MV-4-11 (cell line): ENCODE data around the gene PALLD.
"Not testable (repeated sequence)": the region's sequence is repeated elsewhere in the genome, so short reads cannot be mapped to it uniquely, and the experiment has no call there.

Experiments used
- DNase-seq: peaks from one replicate; lab custom pipeline; 2025; lab: John Stamatoyannopoulos, UW

Gene PALLD

DNA sequence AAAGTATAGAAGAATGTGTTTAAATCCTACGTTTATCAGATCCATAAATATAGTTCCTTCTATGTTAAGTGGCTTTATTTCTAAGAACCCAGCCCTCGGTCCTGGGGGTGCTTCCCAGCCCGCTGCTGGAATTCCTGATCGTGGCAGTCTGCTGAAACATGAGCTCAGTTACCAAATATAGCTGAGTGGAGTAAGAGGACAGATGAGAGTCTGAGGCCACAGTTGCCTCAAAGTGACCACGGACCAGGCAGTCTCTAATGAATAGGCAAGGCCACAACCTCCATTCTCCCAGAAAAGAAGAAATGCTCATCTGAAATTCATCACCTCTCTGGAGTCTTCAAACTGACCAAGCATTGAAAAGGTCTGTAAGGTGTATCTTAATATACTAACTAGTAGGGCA is at the start of gene PALLD:
PALLD (plus strand) TSS at position 219 of the 400 bp plus-strand sequence.
- peak; percentile 41 for DNase-seq

DNA sequence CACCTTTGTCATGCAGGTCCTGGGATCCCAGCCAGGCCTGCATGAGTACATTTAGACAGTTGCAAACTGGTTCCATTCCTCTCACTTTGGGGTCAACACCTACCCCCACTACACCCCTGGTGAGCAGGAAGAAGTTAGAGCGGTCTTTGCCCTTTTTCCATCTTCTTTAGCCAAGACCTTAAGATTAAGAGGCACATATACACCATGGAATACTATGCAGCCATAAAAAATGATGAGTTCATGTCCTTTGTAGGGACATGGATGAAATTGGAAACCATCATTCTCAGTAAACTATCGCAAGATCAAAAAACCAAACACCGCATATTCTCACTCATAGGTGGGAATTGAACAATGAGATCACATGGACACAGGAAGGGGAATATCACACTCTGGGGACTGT is 47.8 kb upstream of the PALLD start:
- not testable (repeated sequence) for DNase-seq

DNA sequence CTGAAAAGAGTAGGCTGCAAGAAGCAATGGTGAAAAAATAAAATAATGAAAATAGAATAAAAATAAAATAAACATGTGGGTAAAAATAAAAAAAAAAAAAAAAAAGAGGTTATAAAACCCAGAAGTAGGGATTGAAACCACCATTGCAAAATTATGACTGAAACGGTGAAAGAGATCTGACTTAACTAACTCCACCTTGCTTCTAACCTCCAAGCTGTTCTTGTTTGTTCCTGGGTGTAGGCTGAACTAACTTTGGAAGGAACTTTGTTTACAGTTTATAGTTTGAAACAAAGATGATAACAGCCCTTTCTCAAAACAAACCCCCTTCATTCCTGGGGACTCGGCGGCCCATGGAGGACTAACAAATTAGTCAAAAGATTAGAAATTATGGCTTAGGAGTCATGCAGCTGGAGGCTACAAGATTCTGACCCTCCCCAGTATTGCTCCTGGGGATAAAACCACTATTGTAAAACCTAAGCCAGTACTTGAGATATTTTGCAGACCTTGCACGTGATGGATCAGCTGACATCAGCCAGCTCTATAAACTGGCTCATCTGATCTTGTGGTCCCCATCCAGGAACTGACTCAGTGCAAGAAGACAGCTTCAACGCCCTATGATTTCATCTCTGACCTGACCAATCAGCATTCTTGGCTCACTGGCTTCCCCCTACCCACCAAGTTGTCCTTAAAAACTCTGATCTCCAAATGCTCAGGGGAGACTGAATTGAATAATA is 47.0 kb upstream of the PALLD start:
- DNase-seq = peak; percentile 40

DNA sequence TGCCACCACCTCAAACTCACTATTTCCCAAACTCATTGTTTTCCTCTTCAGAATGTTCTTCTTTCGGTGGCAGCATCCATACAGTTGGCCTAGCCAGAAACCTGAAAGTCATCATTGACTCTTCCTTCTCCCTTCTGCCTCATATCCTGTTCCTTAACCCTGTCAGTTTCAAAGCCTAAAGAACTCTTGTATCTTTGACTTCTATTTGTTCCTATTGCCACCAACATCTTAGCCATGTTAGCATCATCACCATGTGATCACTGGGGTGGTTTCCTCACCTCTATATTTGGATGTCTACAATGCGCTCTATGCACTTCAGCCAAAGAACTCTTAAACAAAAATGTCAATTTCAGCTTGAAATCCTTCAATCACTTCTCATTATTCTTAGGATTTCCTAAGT is 45.5 kb upstream of the PALLD start:
- DNase-seq = no peak

DNA sequence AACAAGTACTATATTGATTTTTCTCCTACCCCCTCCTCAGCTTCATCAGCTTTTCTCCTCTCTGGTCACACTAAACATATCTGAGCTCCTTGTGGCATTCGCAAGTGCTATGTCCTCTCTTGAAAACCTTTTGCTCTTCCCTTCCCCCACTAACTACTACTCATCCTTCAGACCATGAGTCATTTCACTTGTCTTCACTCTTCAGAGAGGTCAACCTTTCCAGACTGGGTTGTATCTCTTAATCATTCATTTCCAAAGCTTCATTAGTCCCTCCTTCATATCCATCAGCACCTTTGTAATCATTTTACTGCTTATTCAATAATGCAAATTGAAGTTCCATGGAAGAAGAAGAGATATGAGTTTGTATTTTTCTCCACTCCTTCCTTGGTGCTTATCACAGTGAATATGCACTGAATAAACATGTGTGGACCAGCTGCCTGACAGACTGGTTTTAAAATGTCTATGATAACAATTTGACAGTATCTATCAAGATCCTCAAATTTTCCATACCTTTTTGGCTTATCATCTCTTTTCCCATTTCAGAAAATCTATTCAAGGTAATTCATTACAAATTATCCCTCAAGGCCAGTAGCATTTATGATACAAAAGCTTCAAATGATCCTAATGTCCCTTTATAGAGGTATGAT is 45.0 kb upstream of the PALLD start:
- DNase-seq = peak; percentile 32

DNA sequence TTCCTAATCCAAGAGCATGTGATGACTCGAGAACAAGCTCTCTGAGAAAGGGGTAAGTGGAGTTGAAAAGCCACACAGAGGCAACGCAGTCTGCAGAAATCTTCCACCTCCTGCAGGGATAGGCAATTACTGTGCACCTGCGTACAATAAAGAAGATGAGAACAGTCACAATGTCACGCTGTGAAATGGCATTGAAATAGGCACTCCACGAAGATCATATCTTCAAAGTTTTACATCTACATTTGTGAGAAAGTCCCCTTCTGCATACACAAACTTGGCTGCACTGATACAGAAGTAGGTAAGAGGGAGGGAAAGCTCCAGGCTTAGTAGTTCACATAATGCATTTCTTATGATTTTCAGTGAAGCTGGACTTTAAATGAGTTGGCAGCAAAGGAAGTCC is 43.7 kb upstream of the PALLD start:
- no peak for DNase-seq

DNA sequence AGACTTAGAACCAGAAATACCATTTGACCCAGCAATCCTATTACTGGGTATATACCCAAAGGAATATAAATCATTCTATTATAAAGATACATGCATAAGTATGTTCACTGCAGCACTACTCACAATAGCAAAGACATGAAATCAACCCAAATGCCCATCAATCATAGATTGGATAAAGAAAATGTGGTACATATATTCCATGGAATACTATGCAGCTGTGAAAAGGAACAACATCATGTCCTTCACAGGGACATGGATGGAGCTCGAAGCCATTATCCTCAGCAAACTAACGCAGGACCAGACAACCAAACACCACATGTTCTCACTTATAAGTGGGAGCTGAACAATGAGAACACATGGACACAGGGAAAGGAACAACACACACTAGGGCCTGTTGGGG is 38.6 kb upstream of the PALLD start:
- DNase-seq = not testable (repeated sequence)

DNA sequence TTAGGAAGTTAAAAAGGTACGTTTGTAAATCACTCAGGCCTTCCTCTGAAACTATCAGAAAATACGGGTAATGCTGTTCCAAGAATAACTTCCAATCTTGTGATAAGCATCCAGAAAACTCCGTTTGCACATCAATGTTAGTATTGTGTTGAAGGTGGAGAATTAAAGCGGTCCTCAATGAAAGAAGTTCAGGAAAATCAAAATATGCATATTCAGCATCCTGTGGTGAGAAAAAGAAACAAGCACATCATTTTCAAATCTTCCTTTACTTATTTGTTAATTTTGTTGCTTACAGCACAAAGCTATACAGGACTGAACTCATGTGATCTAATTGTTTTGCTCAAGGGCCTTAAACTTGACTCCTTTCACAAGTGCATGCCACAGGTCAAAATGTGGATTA is 35.0 kb upstream of the PALLD start:
- no peak for DNase-seq

DNA sequence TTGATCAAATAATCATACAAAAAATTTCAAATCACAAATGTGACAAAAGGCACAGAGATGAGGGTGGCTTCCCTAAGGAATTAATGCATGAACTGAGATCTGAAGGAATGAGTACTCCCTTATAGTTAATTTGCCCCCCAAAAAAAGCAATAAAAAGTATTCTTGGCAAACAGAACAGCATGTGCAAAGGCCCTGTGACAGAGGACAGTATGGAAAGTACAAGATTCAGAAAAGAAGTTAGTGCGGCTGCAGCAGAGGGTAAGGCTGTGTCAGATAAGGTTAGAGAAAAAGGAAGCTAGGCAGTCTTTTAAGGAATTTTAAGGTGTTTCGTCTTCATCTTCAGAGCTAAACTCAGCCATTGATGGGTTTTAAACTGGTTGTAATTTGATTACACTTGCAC is 23.9 kb upstream of the PALLD start:
- DNase-seq = no peak

DNA sequence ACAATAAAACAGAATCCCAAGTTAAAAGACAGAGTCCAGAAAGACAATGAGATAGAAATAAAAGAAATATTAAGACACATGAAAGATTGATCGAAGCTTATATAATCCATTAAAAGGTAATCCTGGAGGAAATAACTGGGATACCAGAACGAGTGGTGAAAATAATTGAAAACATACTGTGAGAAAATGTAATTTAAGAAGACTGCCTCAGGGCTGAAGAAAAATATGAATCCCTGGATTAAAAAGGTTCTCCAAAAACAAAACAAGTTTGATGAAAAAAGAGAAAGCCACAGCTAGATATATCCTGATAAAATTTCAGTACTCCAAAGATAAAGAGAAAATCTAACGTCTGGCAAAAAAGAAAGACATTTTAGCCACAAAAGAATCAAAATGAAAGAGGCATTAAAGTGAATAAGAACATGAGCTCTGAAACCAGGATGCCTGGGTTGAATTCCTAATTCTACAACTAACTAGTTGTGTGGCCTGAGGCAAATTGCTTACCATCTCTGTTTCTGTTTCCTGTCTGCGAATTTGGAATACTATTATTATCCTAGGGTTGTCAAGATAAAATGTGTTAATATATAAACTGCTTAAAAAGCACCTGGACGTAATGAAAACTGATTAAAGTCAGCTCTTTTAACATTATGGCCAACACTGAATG is 22.1 kb upstream of the PALLD start:
- no peak for DNase-seq

DNA sequence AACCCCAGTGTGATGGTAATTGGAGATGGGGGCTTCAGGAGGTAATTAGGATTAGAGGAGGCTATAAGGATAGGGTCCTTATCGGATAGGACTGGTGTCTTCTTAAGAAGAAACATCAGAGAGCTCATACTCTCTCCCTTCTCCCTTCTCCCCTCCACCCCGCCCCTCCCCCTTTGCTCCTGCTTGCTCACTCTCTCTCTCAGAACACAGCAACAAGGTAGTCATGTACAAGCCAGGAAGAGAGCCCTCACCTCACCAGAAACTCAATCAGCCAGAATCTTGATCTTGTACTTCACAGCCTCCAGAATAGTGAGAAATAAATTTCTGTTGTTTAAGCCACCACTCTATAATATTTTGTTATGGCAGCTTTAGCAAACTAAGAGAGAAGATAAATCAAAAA is 21.1 kb upstream of the PALLD start:
- DNase-seq = no peak

DNA sequence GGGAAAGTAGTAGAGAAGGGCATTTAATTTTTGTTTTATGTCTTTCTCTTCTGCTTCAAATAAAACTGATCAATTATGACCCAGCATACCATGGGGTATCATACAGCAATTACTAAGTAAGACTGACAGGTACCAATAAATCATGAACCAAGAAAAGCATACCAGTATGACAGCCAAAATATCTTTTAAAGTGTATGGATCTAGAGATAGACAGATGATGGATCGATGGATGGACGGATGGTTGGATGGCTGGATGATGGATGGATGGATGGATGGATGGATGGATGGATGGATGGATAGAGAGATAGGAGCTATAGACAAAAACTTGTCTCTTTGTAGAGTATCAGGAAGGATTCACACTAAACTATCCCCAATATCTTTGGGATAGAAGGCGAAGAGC is 18.0 kb upstream of the PALLD start:
- DNase-seq = no peak

DNA sequence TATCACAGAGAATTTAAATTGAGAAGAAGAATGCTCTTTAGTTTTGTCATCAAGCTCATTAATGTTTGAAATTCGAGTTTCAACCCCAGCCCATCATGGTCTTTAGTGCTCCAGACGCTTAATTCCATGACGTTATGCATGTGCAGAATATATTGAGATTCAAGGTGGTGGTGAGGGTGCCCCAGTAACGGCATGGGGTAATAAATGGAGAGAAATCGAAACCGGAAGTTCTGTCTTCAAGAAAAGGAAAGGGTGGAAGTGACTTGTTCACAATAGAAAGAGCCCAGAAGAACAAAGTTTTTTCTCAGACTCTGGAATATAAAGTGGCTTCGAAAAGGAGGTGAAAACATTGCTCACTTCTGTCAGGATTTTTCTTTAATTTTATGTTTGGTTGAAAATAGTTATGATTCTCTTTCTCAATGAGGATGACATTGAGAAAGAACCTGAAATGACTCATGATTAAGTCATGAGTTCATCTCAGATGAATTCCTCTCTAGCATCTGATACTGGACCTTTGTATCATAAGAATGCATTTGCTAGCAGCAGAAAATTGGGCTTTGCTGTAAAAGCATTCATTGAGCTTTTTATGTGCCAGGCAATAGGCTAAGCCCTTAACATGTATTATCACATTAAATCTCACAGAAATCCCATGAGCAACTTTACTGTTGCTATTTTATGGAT is 15.8 kb upstream of the PALLD start:
- peak; percentile 69 for DNase-seq

DNA sequence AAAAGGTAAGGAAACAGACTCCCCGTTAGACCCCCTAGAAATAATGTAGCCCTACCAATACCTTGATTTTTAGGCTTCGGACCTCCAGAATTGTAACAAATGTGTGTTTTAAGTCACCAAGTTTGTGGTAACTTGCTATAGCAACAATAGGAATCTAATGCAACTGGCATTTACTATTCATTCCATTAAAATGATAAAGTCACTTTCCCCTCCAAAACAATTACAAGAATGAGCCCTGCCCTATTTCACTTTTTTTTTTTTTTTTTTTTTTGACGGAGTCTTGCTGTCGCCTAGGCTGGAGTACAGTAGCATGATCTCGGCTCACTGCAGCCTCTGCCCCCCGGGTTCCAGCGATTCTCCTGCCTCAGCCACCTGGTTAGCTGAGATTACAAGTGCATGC is 13.0 kb upstream of the PALLD start:
- no peak for DNase-seq

DNA sequence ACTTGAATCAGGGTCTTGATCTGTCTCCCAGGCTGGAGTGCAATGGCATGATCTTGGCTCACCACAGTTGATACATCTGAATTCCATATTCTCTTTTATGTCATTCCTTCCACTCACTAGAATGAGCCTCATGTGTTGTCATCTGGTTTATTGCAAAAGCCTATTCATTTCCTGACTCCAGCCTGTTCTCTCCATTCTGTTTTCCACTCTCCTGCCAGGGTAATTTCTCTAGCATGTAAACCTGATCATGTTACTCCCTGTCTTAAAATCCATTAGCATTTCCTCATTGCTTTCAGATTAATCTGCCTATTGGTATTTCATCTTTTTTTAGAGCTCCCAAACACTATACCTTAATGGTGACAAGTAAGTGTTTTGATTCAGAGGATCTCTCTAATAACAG is 12.2 kb upstream of the PALLD start:
- DNase-seq = no peak

DNA sequence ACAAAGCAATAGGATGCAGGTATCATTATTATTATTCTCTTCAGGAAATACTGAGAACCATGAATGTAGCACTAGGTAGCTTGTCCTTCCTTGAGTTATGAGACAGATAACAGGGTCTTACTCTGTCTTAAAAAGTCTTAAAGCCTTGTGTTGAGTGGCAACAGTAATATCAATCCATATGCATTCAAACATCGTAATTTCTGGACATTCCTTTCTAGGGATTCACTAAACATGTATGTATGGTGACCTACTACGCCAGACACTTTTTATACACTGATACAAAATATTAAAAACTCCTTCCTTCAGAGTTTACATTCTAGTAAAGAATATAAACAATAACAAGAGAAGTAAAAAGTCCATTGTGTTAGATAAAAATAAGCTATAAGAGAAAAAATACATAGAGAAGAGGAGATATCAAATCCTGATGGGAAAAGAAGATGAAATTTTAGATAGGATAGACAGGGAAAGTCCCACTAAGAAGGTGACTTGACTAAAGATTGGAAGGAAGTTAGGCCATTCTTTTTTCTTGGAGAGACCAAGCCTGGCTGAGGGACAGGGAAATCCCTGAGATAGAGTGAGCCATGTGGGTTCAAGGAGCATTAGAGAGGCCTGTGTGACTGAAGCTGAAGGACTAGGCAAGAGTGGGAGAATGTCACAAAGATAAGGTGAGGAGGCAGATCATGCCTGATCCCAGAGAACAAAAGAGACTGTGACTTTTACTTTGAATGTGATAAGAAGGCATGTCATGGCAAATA is 11.5 kb upstream of the PALLD start:
- no peak for DNase-seq

DNA sequence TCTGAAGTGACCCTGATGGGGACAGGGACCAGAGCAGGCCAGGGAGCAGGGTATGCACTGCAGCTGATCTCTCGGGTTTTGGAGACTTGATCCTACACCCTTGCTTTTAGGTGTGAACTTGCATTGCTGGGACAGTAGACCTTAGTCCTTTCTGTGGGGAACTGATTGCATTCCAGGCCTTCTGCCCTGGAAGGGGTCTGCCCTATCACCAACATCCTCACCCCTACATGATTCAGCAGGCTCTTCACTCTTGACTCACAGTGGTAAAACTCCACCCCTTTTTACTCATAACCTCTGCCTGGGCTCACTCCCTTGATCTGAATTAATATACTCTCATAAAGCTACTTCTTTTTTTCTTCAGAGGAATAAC is 10.0 kb upstream of the PALLD start:
- DNase-seq = peak; percentile 19

DNA sequence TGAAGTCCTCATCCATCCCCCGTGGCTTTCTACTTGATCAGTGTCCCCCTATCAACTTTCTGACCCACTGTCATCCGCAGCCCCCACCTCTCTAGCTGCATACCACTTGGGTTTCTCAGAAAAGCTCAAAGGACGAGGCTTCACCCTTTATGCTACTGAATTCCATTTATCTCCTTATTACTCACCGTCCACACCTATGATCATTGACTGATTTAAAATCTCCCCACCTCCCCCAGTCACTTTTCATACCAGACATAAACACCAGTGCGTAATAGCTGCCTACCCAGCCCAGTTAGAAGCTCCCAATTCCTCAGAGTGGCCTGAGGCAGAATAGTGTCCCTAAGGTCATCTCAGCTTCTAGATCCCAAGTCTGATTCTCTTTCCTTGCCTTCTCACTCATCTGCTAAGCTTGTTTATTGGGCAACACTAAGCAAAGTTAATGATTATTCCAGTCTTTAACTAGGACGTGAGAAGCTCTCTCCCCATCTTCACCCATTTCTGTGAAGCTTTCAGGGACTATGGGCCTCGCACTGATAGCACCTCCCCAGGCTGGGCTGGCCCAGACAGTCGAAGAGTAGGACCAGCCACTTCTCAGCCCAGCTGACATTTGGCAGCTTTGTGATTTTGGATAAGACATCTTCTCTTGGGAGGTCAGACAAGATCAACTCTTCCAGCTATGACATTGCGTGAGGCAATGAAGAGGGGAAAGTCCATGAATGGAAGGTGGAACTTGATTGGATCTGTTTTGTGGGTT is 9.4 kb upstream of the PALLD start:
- DNase-seq = no peak

DNA sequence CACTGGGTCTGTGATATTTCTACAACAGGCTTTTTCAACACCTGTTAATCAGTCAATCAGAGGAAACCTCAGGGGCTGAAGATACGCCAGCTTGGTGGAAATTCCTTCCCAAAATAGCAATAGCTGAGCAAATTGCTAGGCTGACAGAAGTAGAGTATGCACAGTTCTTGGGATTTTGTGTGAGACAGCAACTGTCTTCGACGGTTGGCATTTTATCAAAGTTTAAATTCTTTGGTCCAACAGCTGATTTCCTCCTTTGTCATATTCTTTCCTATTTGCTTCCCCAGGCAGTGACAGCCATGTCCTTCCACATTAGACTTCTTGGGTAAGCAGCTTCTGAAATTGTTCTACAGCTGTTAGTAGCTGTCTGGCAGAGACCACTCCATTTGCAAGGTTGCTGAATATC is 8.0 kb upstream of the PALLD start:
- DNase-seq = no peak

DNA sequence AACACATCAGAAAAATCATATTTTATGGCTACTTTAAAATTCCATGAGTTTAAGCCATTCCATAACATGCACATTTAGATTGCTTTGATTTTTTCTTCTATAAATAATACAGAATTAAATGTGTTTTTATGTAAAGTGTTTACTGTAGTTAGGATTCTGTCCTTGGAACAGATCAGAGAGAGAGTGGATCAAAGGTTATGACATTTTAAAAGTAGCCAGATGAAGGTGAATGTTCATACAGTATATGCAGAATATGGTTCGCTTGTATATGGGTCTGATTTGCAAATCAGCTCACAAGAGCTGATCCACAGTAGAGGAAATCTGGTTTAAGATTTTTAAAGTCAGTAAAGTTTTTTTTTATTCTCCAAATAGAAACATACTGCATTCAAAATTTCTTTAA is 7.2 kb upstream of the PALLD start:
- no peak for DNase-seq

DNA sequence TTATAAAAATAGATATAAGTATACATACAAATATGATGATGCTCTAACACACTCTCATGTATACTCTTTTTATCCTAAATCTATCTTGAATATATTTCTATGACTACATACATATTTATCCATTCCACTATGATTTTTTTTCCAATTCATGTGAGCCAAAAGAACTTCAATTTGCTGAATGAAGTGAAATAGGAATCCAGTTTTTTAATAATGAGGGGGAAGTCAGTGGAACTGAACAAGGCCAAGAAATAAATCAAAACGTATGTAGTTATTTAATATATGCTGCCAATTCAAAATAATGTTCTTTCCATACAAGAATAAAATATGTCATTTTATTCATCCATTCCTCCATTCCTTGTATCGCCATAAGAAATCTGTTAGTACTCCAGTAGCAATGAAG is 6.1 kb upstream of the PALLD start:
- DNase-seq = no peak
